ENCODE measurements around the gene XPO5.

DNA sequence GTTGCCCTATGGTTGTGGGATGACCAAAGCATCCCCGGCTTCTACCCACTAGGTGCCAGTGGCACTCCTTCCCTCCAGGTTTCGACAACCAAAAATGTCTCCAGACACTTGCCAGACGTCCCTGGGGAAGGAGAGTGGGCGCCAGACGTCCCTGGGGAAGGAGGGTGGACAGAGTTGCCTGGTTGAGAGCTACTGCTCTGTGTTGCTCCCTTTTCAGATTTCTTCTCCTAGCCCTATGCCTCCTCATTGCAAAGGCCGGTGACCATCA, 78.8 kb downstream of the XPO5 start:
- TF ChIP-seq, protein P1, sequence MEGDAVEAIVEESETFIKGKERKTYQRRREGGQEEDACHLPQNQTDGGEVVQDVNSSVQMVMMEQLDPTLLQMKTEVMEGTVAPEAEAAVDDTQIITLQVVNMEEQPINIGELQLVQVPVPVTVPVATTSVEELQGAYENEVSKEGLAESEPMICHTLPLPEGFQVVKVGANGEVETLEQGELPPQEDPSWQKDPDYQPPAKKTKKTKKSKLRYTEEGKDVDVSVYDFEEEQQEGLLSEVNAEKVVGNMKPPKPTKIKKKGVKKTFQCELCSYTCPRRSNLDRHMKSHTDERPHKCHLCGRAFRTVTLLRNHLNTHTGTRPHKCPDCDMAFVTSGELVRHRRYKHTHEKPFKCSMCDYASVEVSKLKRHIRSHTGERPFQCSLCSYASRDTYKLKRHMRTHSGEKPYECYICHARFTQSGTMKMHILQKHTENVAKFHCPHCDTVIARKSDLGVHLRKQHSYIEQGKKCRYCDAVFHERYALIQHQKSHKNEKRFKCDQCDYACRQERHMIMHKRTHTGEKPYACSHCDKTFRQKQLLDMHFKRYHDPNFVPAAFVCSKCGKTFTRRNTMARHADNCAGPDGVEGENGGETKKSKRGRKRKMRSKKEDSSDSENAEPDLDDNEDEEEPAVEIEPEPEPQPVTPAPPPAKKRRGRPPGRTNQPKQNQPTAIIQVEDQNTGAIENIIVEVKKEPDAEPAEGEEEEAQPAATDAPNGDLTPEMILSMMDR (conservative IDR thresholded peaks at IDR 0.05; ENCODE audit: low read length): no peak
- TF ChIP-seq EZH2phosphoT487 (IDR thresholded peaks at IDR 0.05; ENCODE audit: borderline replicate concordance, low read depth, low read length): no peak

Measured in OCI-LY7 (cell line).